OCI-LY3 (cell line): ENCODE results near the gene ZNF816.

Source experiments
- CTCF ChIP-seq: fragments of 200-600, 300-600 bp; sonication (generic); IDR thresholded peaks from 2 replicates; pipeline ENCODE4 v1.5.1; 2014; ENCODE audit warnings: antibody characterized with exemption, low read length, low read depth
- EZH2phosphoT487 ChIP-seq: fragments of 200-600 bp; shearing (Covaris generic); IDR thresholded peaks from 2 replicates; pipeline ENCODE4 v1.6.1; 2018; ENCODE audit warnings: antibody characterized with exemption, mixed run types, low read depth

DNA sequence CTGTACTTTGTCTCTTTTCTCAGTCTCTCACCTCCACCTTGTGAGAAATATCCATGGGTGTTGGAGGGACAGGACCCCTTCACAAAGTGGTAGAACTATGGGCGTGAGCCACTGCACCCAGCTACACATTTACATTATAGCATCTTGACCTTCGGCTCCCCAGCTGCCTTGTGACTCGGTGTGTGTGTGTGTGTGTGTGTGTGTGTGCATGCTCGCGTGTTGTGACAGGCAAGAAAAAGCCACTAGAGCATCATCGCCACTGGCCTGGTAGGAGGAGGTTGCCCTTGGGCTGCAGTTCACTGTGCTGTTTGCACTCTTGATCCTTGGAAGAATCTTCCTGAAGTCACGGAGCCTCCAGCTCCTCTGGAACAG is 25.7 kb downstream of the ZNF816 start:
- TF ChIP-seq CTCF, result no peak
- TF ChIP-seq EZH2phosphoT487, result no peak
